PC-9 (cell line): ENCODE results near the gene VPS8. TPM values are rescaled to one million over a fixed set of nuclear protein-coding genes. Genes with fewer than 3 reads are reported as not detected.

Experiments
- BruUV-seq: library from RNA; stranded (reverse); fragments of 400-500 nt; replicated peaks from 2 replicates; lab custom pipeline; 2021; lab: Mats Ljungman, UMichigan
- CTCF ChIA-PET: fragments of 300-600 bp; sonication (Branson Sonifier 250); formaldehyde crosslinking; loops from one replicate; lab custom pipeline; 2022; ENCODE audit warnings: antibody characterized with exemption; lab: Charles Lee
- POLR2A ChIA-PET: fragments of 300-600 bp; sonication (Branson Sonifier 250); formaldehyde crosslinking; loops from one replicate; lab custom pipeline; 2022; ENCODE audit warnings: antibody characterized with exemption; ENCODE audit not compliant: unreplicated experiment; lab: Charles Lee
- DNase-seq, 2 experiments: peaks; one replicate each; pipeline versions ENCODE4 v3.0.0 to v3.0.0-alpha.2; 2015 to 2022; ENCODE audit warnings: mixed read lengths in 1 of 2
- H2AFZ ChIP-seq: fragments of 200-600 bp; sonication (generic); 2 replicates; pipeline ENCODE4 v1.8.1; 2017; ENCODE audit warnings: antibody characterized with exemption
- H3F3A ChIP-seq: fragments of 200-600 bp; sonication (generic); 2 replicates; pipeline ENCODE4 v1.8.1; 2017; ENCODE audit warnings: antibody characterized with exemption, mild to moderate bottlenecking, low read depth; ENCODE audit not compliant: insufficient read depth
- H3K27ac ChIP-seq: fragments of 200-600 bp; sonication (generic); 2 replicates; pipeline ENCODE4 v1.6.1; 2016; ENCODE audit warnings: mixed run types
- H3K27me3 ChIP-seq: fragments of 200-600 bp; sonication (generic); 2 replicates; pipeline ENCODE4 v1.6.1; 2016; ENCODE audit warnings: low read depth, mixed run types; ENCODE audit not compliant: insufficient read depth
- H3K36me3 ChIP-seq: fragments of 200-600 bp; sonication (generic); 2 replicates; pipeline ENCODE4 v1.6.1; 2016; ENCODE audit warnings: low read depth, mixed run types
- H3K4me1 ChIP-seq: fragments of 200-600 bp; sonication (generic); replicated peaks from 2 replicates; pipeline ENCODE4 v1.6.1; 2016; ENCODE audit warnings: mixed run types; ENCODE audit not compliant: insufficient read depth
- H3K4me2 ChIP-seq: fragments of 200-600 bp; sonication (generic); 2 replicates; pipeline ENCODE4 v1.6.1; 2017; ENCODE audit warnings: mixed run types
- H3K4me3 ChIP-seq: fragments of 200-600 bp; sonication (generic); 2 replicates; pipeline ENCODE4 v1.6.1; 2016; ENCODE audit warnings: mixed run types
- H3K79me2 ChIP-seq: fragments of 200-600 bp; sonication (generic); 2 replicates; pipeline ENCODE4 v1.6.1; 2017; ENCODE audit warnings: low read depth, mixed run types
- H3K9me2 ChIP-seq: fragments of 200-600 bp; sonication (generic); 2 replicates; pipeline ENCODE4 v1.8.1; 2017; ENCODE audit warnings: mild to moderate bottlenecking; ENCODE audit not compliant: insufficient read depth
- H3K9me3 ChIP-seq: fragments of 200-600 bp; sonication (generic); 2 replicates; pipeline ENCODE4 v1.8.1; 2016; ENCODE audit warnings: low read depth; ENCODE audit not compliant: insufficient read depth
- H4K20me1 ChIP-seq: fragments of 200-600 bp; sonication (generic); 2 replicates; pipeline ENCODE4 v1.8.1; 2017; ENCODE audit not compliant: insufficient read depth
- EZH2 ChIP-seq: fragments of 200-600 bp; sonication (generic); IDR thresholded peaks from 2 replicates; pipeline ENCODE4 v1.8.0; 2017; ENCODE audit warnings: antibody characterized with exemption, low read depth
- intact Hi-C: fragments of 100-400 bp; cut with micrococcal nuclease; formaldehyde crosslinking; loops from one replicate; pipeline ENCODE4 v1.10.0; 2022; ENCODE audit not compliant: unreplicated experiment
- total RNA-seq: library from RNA; stranded (reverse); gene quantifications from 2 replicates; pipeline ENCODE4 v1.2.3, GENCODE V29; 2021
- TF ChIP-seq, protein P1 (sequence below): fragments of 200-600 bp; sonication (generic); conservative IDR thresholded peaks from 2 replicates; pipeline ENCODE4 v1.6.1; 2017; ENCODE audit warnings: mixed run types, antibody characterized with exemption, mild to moderate bottlenecking, moderate library complexity

VPS8 gene
- total RNA-seq, 1 experiment from 2014 or later, result 80.8 TPM

- H3K36me3 ChIP-seq, result no peaks in the 10 kb centered on the region
- 0 out of 2 replicates have a peak, but pooled peaks cover 15% of the 10 kb centered on the region for H3K27me3 ChIP-seq
- H3K4me1 ChIP-seq, result no peaks in the 10 kb centered on the region
- POLR2A ChIA-PET, result no interaction called here
- H4K20me1 ChIP-seq, result no peaks in the 10 kb centered on the region
- no TSS peak for BruUV-seq
- H3K9me2 ChIP-seq, result no peaks in the 10 kb centered on the region
- 0 out of 2 replicates have a peak, but pooled peaks cover 5% of the 10 kb centered on the region for H3K9me3 ChIP-seq
- H3F3A ChIP-seq, result no peaks in the 10 kb centered on the region
- CTCF ChIA-PET, result no interaction called here
- no peak overlapping the region for H3K4me3 ChIP-seq
- no peak overlapping the region for H3K4me2 ChIP-seq
- no peak for TF ChIP-seq EZH2
- TF ChIP-seq, protein P1, sequence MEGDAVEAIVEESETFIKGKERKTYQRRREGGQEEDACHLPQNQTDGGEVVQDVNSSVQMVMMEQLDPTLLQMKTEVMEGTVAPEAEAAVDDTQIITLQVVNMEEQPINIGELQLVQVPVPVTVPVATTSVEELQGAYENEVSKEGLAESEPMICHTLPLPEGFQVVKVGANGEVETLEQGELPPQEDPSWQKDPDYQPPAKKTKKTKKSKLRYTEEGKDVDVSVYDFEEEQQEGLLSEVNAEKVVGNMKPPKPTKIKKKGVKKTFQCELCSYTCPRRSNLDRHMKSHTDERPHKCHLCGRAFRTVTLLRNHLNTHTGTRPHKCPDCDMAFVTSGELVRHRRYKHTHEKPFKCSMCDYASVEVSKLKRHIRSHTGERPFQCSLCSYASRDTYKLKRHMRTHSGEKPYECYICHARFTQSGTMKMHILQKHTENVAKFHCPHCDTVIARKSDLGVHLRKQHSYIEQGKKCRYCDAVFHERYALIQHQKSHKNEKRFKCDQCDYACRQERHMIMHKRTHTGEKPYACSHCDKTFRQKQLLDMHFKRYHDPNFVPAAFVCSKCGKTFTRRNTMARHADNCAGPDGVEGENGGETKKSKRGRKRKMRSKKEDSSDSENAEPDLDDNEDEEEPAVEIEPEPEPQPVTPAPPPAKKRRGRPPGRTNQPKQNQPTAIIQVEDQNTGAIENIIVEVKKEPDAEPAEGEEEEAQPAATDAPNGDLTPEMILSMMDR, result no peak
- H3K79me2 ChIP-seq, result no peaks in the 10 kb centered on the region
- H2AFZ ChIP-seq, result no peak overlapping the region
- DNase-seq, result no peak
- intact Hi-C loops, result no loop called here
- H3K27ac ChIP-seq, result no peak overlapping the region
These were observed 251.5 kb downstream of the VPS8 start for GRCh38 chr3:185063431-185063830.

GRCh38 chr3:185065059-185065458 lies 253.1 kb downstream of the VPS8 start:
- no TSS peak for BruUV-seq

DNA sequence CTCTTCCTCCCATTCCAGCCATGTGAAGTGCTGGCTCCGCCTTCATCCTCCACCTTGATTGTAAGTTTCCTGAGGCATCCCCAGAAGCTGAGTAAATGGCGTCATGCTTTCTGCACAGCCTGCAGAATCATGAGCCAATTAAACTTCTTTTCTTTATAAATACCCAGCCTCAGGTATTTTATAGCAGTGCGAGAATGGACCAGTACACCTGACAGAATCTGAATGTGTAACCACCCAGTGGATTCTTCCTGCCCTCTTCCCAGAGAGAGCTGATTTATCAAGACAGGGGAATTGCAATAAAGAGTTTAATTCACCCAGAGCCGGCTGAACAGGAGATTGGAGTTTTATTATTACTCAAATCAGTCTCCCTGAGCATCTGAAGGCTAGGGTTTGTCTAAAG lies 254.3 kb downstream of the VPS8 start:
- Histone ChIP-seq H3K36me3 (no peaks in the 10 kb centered on the region), H3K9me2 (no peaks in the 10 kb centered on the region), H3F3A (no peaks in the 10 kb centered on the region), H4K20me1 (no peaks in the 10 kb centered on the region), H3K27me3 (0 out of 2 replicates have a peak, but pooled peaks cover 15% of the 10 kb centered on the region), H2AFZ (no peak overlapping the region), H3K9me3 (no peaks in the 10 kb centered on the region), H3K79me2 (no peaks in the 10 kb centered on the region), H3K4me1 (no peaks in the 10 kb centered on the region), H3K4me3 (no peak overlapping the region), H3K4me2 (no peak overlapping the region), H3K27ac (no peak overlapping the region)
- CTCF ChIA-PET, result no interaction called here
- DNase-seq, result no peak
- TF ChIP-seq, protein P1, result no peak
- TF ChIP-seq EZH2, result no peak
- POLR2A ChIA-PET, result no interaction called here
- BruUV-seq, result no TSS peak
- intact Hi-C loops, result no loop called here

More at GRCh38 chr3:185065059-185065458, 253.1 kb downstream of the VPS8 start:
- no peaks in the 10 kb centered on the region for H4K20me1 ChIP-seq
- no peaks in the 10 kb centered on the region for H3K9me2 ChIP-seq
- H3K4me3 ChIP-seq, result no peak overlapping the region
- no peaks in the 10 kb centered on the region for H3F3A ChIP-seq
- 0 out of 2 replicates have a peak, but pooled peaks cover 5% of the 10 kb centered on the region for H3K9me3 ChIP-seq
- POLR2A ChIA-PET, result no interaction called here
- H3K27me3 ChIP-seq, result 0 out of 2 replicates have a peak, but pooled peaks cover 15% of the 10 kb centered on the region
- no peaks in the 10 kb centered on the region for H3K79me2 ChIP-seq
- TF ChIP-seq EZH2, result no peak
- TF ChIP-seq, protein P1, result no peak
- CTCF ChIA-PET, result no interaction called here
- intact Hi-C loops, result no loop called here
- H3K36me3 ChIP-seq, result no peaks in the 10 kb centered on the region
- no peak overlapping the region for H3K4me2 ChIP-seq
- no peak overlapping the region for H3K27ac ChIP-seq
- DNase-seq, result no peak
- no peak overlapping the region for H2AFZ ChIP-seq
- no peaks in the 10 kb centered on the region for H3K4me1 ChIP-seq
